Thoracic aorta (tissue), 2 donors: Measurements from ENCODE around the gene SLC22A5. TPM values are rescaled to one million over a fixed set of nuclear protein-coding genes. Genes with fewer than 3 reads are reported as not detected.

ENCODE experiments used
- ATAC-seq: fragments of 150-250 bp; one replicate; pipeline ENCODE4 v1.8.0; 2017; ENCODE audit warnings: low read depth; ENCODE audit not compliant: insufficient number of reproducible peaks, low FRiP score
- DNase-seq: peaks from one replicate; pipeline ENCODE4 v3.0.0-alpha.2; 2020; ENCODE audit warnings: low spot score
- H3K27ac ChIP-seq, 2 donors: fragments of 200-600 bp; sonication (generic); 1 replicate in 1 of 2; 2 replicates in 1 of 2; pipeline ENCODE4 v1.5.1; 2016; ENCODE audit warnings: mild to moderate bottlenecking in 2 of 2, moderate library complexity in 2 of 2
- H3K27me3 ChIP-seq: fragments of 200-600 bp; sonication (generic); replicated peaks from 2 replicates; pipeline ENCODE4 v1.6.0; 2016; ENCODE audit warnings: mild to moderate bottlenecking; ENCODE audit not compliant: insufficient read depth
- H3K36me3 ChIP-seq: fragments of 200-600 bp; sonication (generic); one replicate; pipeline ENCODE4 v1.5.1; 2016
- H3K4me1 ChIP-seq, 2 donors: fragments of 200-600 bp; sonication (generic); 1 replicate in 1 of 2; 2 replicates in 1 of 2; pipeline versions ENCODE4 v1.5.1 to v1.6.0; 2016; ENCODE audit warnings: low read depth in 2 of 2, mild to moderate bottlenecking in 1 of 2; ENCODE audit not compliant: control insufficient read depth in 1 of 2
- H3K4me3 ChIP-seq: fragments of 200-600 bp; sonication (generic); 2 replicates; pipeline ENCODE4 v1.5.1; 2016; ENCODE audit warnings: mild to moderate bottlenecking
- H3K9me3 ChIP-seq: fragments of 200-600 bp; sonication (generic); 2 replicates; pipeline ENCODE4 v1.5.1; 2016
- CTCF ChIP-seq: fragments of 200-600 bp; sonication (generic); IDR thresholded peaks from one replicate; pipeline ENCODE4 v1.5.1; 2019; ENCODE audit warnings: antibody characterized with exemption
- total RNA-seq, 2 donors: library from RNA; depleted of rRNA; stranded (reverse); fragments of >200 nt; gene quantifications; one replicate each; pipeline versions ENCODE4 v1.1.0 to v1.2.3, GENCODE V29; 2016

SLC22A5 gene
- total RNA-seq, 2 donors from 2014 or later = 24.9 to 30.8 TPM

GRCh38 chr5:132422720-132423437, 53.4 kb downstream of the SLC22A5 start:
- no peak for TF ChIP-seq CTCF
- no peak for DNase-seq
- Histone ChIP-seq H3K4me3 (no peak overlapping the region), H3K4me1 (peaks cover 81 to 97% of the 10 kb centered on the region in 2 donors), H3K9me3 (no peaks in the 10 kb centered on the region), H3K36me3 (no peaks in the 10 kb centered on the region), H3K27ac (peak overlapping the region; percentile 73 to 74), H3K27me3 (no peaks in the 10 kb centered on the region)
- ATAC-seq = no peak

- ATAC-seq (no peak), DNase-seq (no peak)
- Histone ChIP-seq H3K4me1 (peaks cover 85 to 97% of the 10 kb centered on the region in 2 donors), H3K9me3 (no peaks in the 10 kb centered on the region), H3K36me3 (no peaks in the 10 kb centered on the region), H3K4me3 (no peak overlapping the region), H3K27me3 (no peaks in the 10 kb centered on the region), H3K27ac (peak overlapping the region; percentile 27 to 73)
- no peak for TF ChIP-seq CTCF
These were observed 54.0 kb downstream of the SLC22A5 start for GRCh38 chr5:132423438-132423898.

DNA sequence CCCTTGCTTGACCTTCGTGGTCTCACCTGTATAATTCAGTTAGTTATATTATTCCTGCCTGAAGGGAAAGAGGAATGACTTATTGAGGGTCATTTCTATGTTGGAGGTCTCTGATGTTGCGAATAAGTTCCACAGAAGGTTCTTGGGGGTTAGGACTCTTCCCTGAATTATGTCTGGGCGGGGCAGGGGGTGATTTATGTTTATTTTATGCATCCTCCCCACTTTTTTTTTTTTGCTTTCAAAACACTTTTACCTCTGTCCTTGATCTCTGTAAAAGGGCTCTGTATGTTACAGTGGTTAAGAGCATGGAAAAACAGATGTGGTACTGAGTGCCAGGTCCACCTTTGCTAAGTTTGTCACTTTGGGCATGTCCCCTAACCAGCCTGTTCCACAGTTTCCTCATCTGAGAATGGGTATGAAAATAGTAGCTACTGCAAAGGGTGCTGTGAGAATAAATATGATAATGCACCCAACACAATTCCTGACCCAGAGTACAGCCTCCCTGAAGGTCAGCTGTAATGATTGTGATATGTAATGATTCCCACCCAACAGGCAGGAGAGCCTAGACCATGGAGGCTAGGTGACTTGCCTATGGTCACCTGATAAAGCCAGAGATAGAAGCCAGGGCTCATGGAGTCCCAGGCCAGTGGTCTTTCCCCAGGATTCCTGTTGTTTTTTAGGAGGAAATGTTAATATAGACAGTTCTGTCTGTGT, 54.8 kb downstream of the SLC22A5 start:
- H3K4me3 ChIP-seq = no peak overlapping the region
- TF ChIP-seq CTCF = no peak
- no peaks in the 10 kb centered on the region for H3K36me3 ChIP-seq
- peak overlapping the region; percentile 27 to 71 for H3K27ac ChIP-seq
- no peaks in the 10 kb centered on the region for H3K27me3 ChIP-seq
- ATAC-seq (no peak), DNase-seq (no peak)
- no peaks in the 10 kb centered on the region for H3K9me3 ChIP-seq
- peaks cover 86 to 97% of the 10 kb centered on the region in 2 donors for H3K4me1 ChIP-seq

DNA sequence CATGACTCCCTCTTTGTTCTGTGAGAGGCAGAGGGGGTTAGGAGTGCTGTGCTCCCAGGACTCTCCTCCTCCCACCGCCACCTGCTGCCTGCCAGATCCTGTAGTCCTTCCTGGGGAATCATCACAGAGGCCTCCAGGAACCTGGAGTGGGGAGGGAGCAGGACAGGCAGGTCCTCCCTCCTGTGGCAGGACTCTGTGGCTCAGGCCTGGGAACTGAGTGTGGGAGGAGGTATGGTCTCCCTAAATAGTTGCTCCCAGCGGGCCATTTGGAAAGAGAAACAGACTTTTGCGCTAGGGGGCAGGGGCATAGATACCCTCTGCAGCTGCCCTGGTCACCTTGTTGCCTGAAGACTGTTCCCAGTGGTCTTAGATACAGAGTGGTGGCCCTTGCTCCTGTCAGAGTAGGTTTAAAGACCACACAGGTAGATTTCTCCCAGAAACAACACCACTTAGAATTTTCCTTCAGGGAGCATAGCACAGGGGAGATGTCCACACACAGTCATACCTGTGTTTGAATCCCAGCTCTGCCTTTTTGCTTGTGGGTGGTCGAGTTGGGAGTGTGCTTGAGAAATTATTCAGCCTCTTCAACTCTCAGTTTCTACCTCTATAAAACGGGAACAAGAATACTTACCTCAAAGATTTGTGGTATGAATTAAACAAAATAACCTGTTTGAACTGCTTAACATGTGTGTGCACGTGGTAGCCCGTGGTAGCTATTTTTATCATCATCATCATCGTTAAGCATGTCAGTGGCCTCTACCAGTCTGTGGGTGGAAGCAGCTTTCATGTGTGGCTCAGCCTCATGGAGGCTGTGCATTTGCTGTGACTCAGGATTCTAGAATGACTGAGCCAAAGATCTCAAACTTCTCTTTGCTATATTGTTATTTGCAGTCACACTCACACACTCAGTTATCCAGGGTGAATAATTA, 55.8 kb downstream of the SLC22A5 start:
- no peak for DNase-seq
- H3K9me3 ChIP-seq = no peaks in the 10 kb centered on the region
- H3K27me3 ChIP-seq = no peaks in the 10 kb centered on the region
- peak overlapping the region; percentile 48 to 71 for H3K27ac ChIP-seq
- no peaks in the 10 kb centered on the region for H3K36me3 ChIP-seq
- no peak for ATAC-seq
- no peak for TF ChIP-seq CTCF
- peaks cover 77 to 97% of the 10 kb centered on the region in 2 donors for H3K4me1 ChIP-seq
- no peak overlapping the region for H3K4me3 ChIP-seq
